HFF-Myc (cell line): ENCODE results near the gene CYB5R2.

ENCODE experiments used
- DNase-seq: peaks from one replicate; pipeline ENCODE4 v3.0.0-alpha.2; 2011; ENCODE audit warnings: low read depth; ENCODE audit errors: extremely low read depth
- H3K4me3 ChIP-seq: replicated peaks from 2 replicates; pipeline ENCODE4 v1.5.1; 2011; ENCODE audit warnings: low read depth, mild to moderate bottlenecking, control low read depth, low read length
- CTCF ChIP-seq: IDR thresholded peaks from 2 replicates; pipeline ENCODE4 v1.5.1; 2012; ENCODE audit warnings: mild to moderate bottlenecking, low read depth, low read length, control low read depth; ENCODE audit errors: missing control alignments

Gene CYB5R2

DNA sequence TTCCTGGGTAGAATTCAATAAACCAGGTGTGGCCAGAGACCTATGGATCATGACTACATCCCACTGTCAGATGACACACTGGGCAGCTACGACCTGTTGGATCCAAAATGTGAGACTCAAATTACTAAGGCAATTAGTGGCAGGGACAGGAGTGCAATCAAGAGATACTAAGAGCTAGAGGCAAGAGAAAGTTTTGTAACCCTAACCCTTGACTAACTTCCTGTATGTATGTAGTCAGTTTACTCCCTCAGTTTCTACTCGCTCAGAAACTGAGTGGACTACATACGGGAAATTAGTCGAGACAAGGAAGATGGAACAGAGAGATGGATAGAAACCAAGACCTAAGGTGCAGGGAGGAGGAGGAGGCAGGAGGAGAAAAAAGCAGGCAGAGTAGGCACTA, 2.7 kb downstream of the CYB5R2 start:
- no peak for TF ChIP-seq CTCF
- no peak overlapping the region for H3K4me3 ChIP-seq
- no peak for DNase-seq

GRCh38 chr11:7668911-7669310, 4.4 kb downstream of the CYB5R2 start:
- no peak for DNase-seq
- no peak for TF ChIP-seq CTCF
- no peak overlapping the region for H3K4me3 ChIP-seq

DNA sequence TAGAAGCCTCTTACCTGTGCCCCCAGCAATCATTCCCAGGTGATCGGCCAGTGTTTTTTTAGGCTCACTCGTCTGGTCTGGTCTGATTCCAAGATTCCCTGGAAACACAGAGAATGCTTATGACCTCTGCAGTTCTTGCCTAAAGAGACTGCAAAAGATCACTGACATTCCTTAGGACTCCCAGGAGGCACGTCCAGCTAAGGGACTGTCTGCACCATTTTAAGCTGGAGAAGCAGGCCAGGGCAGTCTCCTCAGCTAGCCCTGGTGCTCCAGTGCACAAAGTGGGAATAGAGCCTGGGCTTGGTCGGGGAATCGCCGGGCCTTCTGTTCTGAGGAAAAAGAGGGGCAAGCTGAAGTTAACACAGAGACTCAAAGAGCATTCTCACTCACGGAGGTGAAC, 4.8 kb downstream of the CYB5R2 start:
- TF ChIP-seq CTCF: no peak
- no peak overlapping the region for H3K4me3 ChIP-seq
- no peak for DNase-seq

DNA sequence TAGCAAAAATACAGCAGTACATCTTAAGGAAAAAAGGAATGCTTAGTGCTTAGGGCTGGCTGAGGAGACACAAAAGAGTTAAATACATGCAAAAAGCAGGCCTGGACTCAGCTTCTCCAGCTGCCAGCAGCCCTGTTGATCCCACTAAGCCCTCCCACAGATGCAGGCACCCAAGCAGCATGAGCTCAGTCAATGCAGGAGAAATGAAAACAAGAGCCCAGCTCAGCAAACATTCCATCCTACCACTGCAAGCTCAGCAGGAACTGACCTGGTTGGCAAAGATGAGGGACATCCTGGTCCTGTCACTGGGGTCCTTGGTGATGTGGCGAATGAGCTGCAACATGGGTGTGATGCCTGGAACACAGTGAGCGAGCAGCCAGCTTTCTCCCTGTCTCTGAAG, 5.8 kb downstream of the CYB5R2 start:
- no peak overlapping the region for H3K4me3 ChIP-seq
- TF ChIP-seq CTCF: no peak
- DNase-seq: no peak

- no peak overlapping the region for H3K4me3 ChIP-seq
- TF ChIP-seq CTCF: no peak
- no peak for DNase-seq
These were observed 6.9 kb downstream of the CYB5R2 start for GRCh38 chr11:7666292-7666866.

DNA sequence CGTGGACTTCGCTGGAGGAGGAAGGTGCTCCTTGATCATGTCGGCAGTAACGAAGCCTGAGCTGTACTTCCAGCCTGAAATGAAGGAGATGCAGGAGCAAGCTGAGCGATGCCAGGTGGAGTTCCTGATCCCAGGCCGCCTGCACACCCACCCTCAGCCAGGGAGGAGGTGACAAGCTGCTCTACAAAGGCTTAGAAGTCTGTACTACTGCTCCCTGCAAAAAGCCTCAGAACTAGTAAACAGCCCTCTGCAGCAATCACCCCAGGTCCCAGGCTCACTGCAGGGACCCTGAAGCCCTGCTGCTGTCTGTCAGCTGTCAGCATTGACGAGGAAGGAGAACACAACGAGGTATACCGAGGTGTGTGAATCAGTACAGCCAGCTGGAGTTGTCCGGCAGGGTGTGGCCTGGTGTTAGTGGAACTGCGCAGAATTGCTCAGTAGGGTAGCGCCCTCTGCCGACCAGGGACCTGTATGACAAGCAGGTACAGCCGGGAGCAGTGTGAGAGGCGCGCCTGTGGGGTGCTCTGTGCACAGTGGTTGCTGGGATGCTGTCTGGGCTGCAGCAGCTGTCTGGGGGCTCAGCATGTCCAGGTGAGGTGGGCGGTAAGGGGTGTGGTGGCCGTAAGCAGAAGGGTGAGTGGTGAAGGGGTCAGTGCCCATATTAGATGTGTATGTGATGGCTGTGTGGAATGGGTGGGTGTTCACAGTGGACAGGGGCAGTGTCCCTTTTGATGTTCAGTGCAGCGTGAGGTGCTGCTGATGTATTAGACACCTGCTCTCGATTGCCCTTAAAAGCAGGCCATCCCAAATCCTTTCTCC, 7.6 kb downstream of the CYB5R2 start:
- DNase-seq: no peak
- peak; percentile 77 for TF ChIP-seq CTCF
- no peak overlapping the region for H3K4me3 ChIP-seq
